Measurements from ENCODE around the gene MTAP. TPM values are rescaled to one million over a fixed set of nuclear protein-coding genes. Genes with fewer than 3 reads are reported as not detected.

Gene MTAP
- polyA plus RNA-seq, 1 donor from 2014 or later: 7.7 TPM

DNA sequence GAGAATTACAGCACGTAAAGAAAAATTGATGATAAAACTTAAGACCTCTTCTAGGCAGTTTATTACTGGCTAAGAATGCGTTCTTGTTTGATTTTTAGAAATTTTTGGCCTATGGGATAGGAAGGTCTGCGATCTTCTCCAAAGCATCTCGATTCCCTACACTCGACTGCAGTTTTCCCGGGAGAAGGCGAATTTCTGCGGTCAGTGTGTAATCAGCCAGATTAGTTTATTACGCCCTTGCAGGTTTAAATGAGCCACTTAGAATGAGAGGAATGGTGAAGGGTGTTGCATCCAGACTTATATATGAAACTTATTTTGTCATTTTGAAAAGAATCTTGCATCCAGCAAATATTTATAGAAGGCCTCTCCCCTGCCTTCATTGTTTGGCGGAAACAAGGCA, 1.2 kb downstream of the MTAP start:
- Histone ChIP-seq H3K36me3 (ENCODE audit: insufficient read depth, low read length) (no peaks in the 10 kb centered on the region), H3K4me2 (ENCODE audit: low read length) (peak overlapping the region; percentile 54), H3K9ac (ENCODE audit: low read length) (peak overlapping the region; percentile 58), H3K27ac (ENCODE audit: low read length) (no peak overlapping the region), H3K9me2 (ENCODE audit: insufficient read depth, low read length) (no peaks in the 10 kb centered on the region), H2AFZ (ENCODE audit: low read depth, low read length) (no peak overlapping the region), H3K4me3 (ENCODE audit: low read length) (peak overlapping the region; percentile 79), H3F3A (ENCODE audit: insufficient read depth, low read length, poor library complexity, severe bottlenecking) (no peaks in the 10 kb centered on the region), H3K79me2 (replicated peaks; ENCODE audit: insufficient read depth, low read length) (peaks cover 34% of the 10 kb centered on the region), H3K27me3 (ENCODE audit: insufficient read depth, low read depth, low read length) (peaks cover 6% of the 10 kb centered on the region), H4K20me1 (ENCODE audit: insufficient read depth) (no peaks in the 10 kb centered on the region), H3K9me3 (ENCODE audit: low read length) (no peaks in the 10 kb centered on the region)
- no peak for TF ChIP-seq MXI1 (conservative IDR thresholded peaks at IDR 0.05; ENCODE audit: poor library complexity, severe bottlenecking)

DNA sequence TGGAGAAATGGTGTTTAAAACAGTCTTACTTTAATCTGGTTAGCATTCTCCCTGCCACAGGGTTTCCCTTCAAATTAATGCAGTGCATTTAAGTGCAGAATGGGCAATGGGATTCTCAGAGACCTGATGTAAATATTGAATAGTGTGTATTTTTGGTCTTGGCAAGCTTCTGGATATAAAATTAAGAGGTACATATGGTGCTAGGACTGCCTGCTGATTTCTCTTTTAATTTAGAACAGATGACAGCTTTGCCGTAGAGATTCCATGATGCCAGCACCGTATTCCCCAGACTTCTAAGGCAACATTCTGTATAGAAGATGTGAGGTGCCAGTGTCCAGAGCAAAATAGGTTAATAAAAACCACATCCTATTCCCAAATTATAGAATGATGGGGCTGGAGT, 1.9 kb downstream of the MTAP start:
- Histone ChIP-seq H3K4me2 (ENCODE audit: low read length) (no peak overlapping the region), H3K9ac (ENCODE audit: low read length) (no peak overlapping the region), H3F3A (ENCODE audit: insufficient read depth, low read length, poor library complexity, severe bottlenecking) (no peaks in the 10 kb centered on the region), H3K27ac (ENCODE audit: low read length) (no peak overlapping the region), H2AFZ (ENCODE audit: low read depth, low read length) (no peak overlapping the region), H3K36me3 (ENCODE audit: insufficient read depth, low read length) (no peaks in the 10 kb centered on the region), H3K27me3 (ENCODE audit: insufficient read depth, low read depth, low read length) (peaks cover 6% of the 10 kb centered on the region), H3K4me3 (ENCODE audit: low read length) (no peak overlapping the region), H4K20me1 (ENCODE audit: insufficient read depth) (no peaks in the 10 kb centered on the region), H3K79me2 (replicated peaks; ENCODE audit: insufficient read depth, low read length) (peaks cover 34% of the 10 kb centered on the region), H3K9me3 (ENCODE audit: low read length) (no peaks in the 10 kb centered on the region), H3K9me2 (ENCODE audit: insufficient read depth, low read length) (no peaks in the 10 kb centered on the region)
- no peak for TF ChIP-seq RAD21 (conservative IDR thresholded peaks at IDR 0.05)
- no peak for TF ChIP-seq POLR2AphosphoS5 (IDR thresholded peaks at IDR 0.05)
- no peak for TF ChIP-seq TAF1 (IDR thresholded peaks at IDR 0.05; ENCODE audit: low read depth)
- no peak for TF ChIP-seq SMC3 (conservative IDR thresholded peaks at IDR 0.05; ENCODE audit: poor library complexity)
- no peak for TF ChIP-seq EP300 (conservative IDR thresholded peaks at IDR 0.05; ENCODE audit: poor library complexity, severe bottlenecking)
- TF ChIP-seq EZH2 (IDR thresholded peaks at IDR 0.05; ENCODE audit: borderline replicate concordance, insufficient read depth, low read length, poor library complexity, severe bottlenecking): no peak
- TF ChIP-seq, protein P1, sequence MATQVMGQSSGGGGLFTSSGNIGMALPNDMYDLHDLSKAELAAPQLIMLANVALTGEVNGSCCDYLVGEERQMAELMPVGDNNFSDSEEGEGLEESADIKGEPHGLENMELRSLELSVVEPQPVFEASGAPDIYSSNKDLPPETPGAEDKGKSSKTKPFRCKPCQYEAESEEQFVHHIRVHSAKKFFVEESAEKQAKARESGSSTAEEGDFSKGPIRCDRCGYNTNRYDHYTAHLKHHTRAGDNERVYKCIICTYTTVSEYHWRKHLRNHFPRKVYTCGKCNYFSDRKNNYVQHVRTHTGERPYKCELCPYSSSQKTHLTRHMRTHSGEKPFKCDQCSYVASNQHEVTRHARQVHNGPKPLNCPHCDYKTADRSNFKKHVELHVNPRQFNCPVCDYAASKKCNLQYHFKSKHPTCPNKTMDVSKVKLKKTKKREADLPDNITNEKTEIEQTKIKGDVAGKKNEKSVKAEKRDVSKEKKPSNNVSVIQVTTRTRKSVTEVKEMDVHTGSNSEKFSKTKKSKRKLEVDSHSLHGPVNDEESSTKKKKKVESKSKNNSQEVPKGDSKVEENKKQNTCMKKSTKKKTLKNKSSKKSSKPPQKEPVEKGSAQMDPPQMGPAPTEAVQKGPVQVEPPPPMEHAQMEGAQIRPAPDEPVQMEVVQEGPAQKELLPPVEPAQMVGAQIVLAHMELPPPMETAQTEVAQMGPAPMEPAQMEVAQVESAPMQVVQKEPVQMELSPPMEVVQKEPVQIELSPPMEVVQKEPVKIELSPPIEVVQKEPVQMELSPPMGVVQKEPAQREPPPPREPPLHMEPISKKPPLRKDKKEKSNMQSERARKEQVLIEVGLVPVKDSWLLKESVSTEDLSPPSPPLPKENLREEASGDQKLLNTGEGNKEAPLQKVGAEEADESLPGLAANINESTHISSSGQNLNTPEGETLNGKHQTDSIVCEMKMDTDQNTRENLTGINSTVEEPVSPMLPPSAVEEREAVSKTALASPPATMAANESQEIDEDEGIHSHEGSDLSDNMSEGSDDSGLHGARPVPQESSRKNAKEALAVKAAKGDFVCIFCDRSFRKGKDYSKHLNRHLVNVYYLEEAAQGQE (IDR thresholded peaks at IDR 0.05; ENCODE audit: borderline replicate concordance): no peak
- TF ChIP-seq MXI1 (conservative IDR thresholded peaks at IDR 0.05; ENCODE audit: poor library complexity, severe bottlenecking): no peak
- TF ChIP-seq, protein P2, sequence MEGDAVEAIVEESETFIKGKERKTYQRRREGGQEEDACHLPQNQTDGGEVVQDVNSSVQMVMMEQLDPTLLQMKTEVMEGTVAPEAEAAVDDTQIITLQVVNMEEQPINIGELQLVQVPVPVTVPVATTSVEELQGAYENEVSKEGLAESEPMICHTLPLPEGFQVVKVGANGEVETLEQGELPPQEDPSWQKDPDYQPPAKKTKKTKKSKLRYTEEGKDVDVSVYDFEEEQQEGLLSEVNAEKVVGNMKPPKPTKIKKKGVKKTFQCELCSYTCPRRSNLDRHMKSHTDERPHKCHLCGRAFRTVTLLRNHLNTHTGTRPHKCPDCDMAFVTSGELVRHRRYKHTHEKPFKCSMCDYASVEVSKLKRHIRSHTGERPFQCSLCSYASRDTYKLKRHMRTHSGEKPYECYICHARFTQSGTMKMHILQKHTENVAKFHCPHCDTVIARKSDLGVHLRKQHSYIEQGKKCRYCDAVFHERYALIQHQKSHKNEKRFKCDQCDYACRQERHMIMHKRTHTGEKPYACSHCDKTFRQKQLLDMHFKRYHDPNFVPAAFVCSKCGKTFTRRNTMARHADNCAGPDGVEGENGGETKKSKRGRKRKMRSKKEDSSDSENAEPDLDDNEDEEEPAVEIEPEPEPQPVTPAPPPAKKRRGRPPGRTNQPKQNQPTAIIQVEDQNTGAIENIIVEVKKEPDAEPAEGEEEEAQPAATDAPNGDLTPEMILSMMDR (IDR thresholded peaks at IDR 0.05; ENCODE audit: poor library complexity, severe bottlenecking): no peak

DNA sequence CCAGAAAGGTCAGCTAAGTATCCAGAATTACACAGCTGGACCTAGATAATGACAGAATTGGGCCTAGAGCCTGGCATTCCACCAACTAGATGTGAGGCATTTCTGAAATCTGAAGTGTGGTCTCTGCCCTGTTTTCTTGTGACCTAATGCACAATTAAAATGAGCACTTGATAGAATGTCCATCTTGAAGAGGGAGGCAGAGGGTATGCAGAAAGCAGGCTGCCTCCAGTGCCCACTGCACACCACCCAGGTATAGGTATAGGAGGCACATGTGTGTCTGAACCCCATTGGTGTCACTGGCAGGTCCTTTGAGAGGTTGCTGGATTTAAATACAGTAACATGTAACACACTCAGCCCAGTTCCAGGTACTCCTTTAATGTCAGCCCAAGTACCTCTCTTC, 2.4 kb downstream of the MTAP start:
- Histone ChIP-seq H3K27ac (ENCODE audit: low read length) (no peak overlapping the region), H3K4me3 (ENCODE audit: low read length) (no peak overlapping the region), H4K20me1 (ENCODE audit: insufficient read depth) (no peaks in the 10 kb centered on the region), H3K36me3 (ENCODE audit: insufficient read depth, low read length) (no peaks in the 10 kb centered on the region), H3K9me2 (ENCODE audit: insufficient read depth, low read length) (no peaks in the 10 kb centered on the region), H3K9ac (ENCODE audit: low read length) (no peak overlapping the region), H3K27me3 (ENCODE audit: insufficient read depth, low read depth, low read length) (peaks cover 6% of the 10 kb centered on the region), H2AFZ (ENCODE audit: low read depth, low read length) (no peak overlapping the region), H3K4me2 (ENCODE audit: low read length) (no peak overlapping the region), H3K9me3 (ENCODE audit: low read length) (no peaks in the 10 kb centered on the region), H3F3A (ENCODE audit: insufficient read depth, low read length, poor library complexity, severe bottlenecking) (no peaks in the 10 kb centered on the region), H3K79me2 (replicated peaks; ENCODE audit: insufficient read depth, low read length) (peaks cover 34% of the 10 kb centered on the region)
- TF ChIP-seq EP300 (conservative IDR thresholded peaks at IDR 0.05; ENCODE audit: poor library complexity, severe bottlenecking) (no peak), MXI1 (conservative IDR thresholded peaks at IDR 0.05; ENCODE audit: poor library complexity, severe bottlenecking) (no peak), RAD21 (conservative IDR thresholded peaks at IDR 0.05) (no peak), POLR2AphosphoS5 (IDR thresholded peaks at IDR 0.05) (no peak), EZH2 (IDR thresholded peaks at IDR 0.05; ENCODE audit: borderline replicate concordance, insufficient read depth, low read length, poor library complexity, severe bottlenecking) (no peak), TAF1 (IDR thresholded peaks at IDR 0.05; ENCODE audit: low read depth) (no peak), SMC3 (conservative IDR thresholded peaks at IDR 0.05; ENCODE audit: poor library complexity) (no peak)
- TF ChIP-seq, protein P2 (IDR thresholded peaks at IDR 0.05; ENCODE audit: poor library complexity, severe bottlenecking): no peak
- TF ChIP-seq, protein P1 (IDR thresholded peaks at IDR 0.05; ENCODE audit: borderline replicate concordance): no peak

All from neural cell (in vitro differentiated cells).